Measurements from ENCODE around the gene NKD1. TPM values are rescaled to one million over a fixed set of nuclear protein-coding genes. Genes with fewer than 3 reads are reported as not detected.

The NKD1 gene
- total and polyA plus RNA-seq, 4 donors, result 2.3 to 14.1 (median 8.0) TPM

DNA sequence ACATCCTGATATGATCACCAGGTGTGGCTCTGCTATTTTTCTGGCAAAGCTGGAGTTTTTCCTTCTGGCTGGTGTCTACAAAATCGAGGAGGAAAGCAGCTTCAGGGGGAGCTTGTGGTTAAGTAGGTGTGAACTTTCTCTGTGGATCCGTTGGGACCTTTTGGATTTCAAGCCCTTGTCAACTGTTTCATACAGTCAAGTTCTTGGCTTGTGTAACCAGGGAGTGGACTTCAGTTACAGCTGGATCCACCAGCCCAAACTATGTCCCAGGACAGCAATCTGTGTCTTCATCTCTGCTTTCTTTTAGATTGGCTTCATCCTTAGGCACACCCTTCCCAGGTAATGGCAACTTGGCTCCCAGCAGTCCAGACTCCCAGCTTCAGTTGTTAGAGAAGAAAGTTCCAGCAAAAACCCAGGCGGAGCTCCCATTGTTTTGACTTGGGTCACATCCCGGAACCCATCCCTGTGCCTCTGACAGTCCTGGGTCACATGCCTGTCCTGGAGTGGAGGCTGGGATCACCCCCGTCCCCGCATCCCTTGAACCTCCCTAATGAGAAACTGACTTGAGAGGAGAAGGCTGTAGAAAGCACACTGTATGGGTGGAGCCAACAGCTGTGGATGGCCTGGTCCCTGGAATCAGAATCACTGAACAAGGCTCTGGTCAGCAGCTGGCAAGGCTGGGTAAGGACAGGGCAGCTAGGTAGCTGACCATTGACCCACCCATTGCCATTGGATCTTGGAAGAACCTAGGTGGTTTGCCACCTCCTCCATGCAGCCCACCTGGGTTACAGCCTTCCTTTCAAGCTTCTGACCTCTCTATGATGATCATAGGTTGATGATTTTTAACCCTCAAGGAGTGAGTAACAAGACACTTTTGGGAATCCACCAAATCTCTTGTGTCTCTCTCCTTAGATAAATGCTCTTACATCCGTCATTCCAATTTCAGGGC, 18.1 kb downstream of the NKD1 start:
- peaks cover 0 to 4% (median 0%) of the 10 kb centered on the region in 4 donors for H3K9me3 ChIP-seq (ENCODE audit: control insufficient read depth in 4 of 4, insufficient read depth in 3 of 4, low read length in 3 of 4)
- no peak for DNase-seq
- TF ChIP-seq, protein P1, sequence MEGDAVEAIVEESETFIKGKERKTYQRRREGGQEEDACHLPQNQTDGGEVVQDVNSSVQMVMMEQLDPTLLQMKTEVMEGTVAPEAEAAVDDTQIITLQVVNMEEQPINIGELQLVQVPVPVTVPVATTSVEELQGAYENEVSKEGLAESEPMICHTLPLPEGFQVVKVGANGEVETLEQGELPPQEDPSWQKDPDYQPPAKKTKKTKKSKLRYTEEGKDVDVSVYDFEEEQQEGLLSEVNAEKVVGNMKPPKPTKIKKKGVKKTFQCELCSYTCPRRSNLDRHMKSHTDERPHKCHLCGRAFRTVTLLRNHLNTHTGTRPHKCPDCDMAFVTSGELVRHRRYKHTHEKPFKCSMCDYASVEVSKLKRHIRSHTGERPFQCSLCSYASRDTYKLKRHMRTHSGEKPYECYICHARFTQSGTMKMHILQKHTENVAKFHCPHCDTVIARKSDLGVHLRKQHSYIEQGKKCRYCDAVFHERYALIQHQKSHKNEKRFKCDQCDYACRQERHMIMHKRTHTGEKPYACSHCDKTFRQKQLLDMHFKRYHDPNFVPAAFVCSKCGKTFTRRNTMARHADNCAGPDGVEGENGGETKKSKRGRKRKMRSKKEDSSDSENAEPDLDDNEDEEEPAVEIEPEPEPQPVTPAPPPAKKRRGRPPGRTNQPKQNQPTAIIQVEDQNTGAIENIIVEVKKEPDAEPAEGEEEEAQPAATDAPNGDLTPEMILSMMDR (IDR thresholded peaks at IDR 0.05; ENCODE audit: control extremely low read depth, extremely low read depth), result no peak
- peaks cover 0 to 16% (median 1%) of the 10 kb centered on the region in 5 donors for H3K4me1 ChIP-seq (ENCODE audit: control insufficient read depth in 5 of 5, insufficient read depth in 5 of 5, low read length in 5 of 5)
- no peak for ATAC-seq (ENCODE audit: insufficient read depth, low FRiP score)
- H3K4me3 ChIP-seq, result no peak overlapping the region
- no peak overlapping the region for H3K9ac ChIP-seq (ENCODE audit: insufficient read depth in 1 of 2, low read length in 2 of 2)
- 81 to 93% methylated on average over 7 of the region's 7 CpGs for WGBS, 2 donors
- H3K27me3 ChIP-seq (ENCODE audit: control insufficient read depth in 3 of 3, insufficient read depth in 3 of 3, low read length in 2 of 3), result no peaks in the 10 kb centered on the region
- no peak overlapping the region for H3K27ac ChIP-seq (ENCODE audit: low read depth in 1 of 2, low read length in 1 of 2)
- peaks cover 0 to 37% (median 15%) of the 10 kb centered on the region in 4 donors for H3K36me3 ChIP-seq (ENCODE audit: control insufficient read depth in 4 of 4, insufficient read depth in 4 of 4, low read length in 4 of 4)

DNA sequence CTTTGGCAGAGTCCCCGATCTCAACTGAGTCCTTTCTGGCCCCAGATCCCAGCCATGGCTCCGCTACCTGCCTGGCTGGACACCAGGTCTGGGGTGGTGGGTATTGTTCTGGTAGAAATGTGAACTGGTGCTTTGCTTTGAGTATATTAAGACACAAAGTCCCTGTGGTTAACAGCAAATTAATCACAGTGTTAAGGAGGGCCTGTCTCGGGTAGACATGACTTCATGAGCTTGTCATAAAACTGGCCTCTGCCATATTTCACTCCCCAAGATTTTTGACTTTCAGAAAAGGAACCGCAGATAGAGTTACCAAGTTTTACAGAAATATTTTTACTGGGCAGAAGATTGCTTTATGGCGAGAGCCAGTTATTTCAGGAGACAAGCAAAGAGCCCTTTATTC, 19.5 kb downstream of the NKD1 start:
- no peak for DNase-seq
- Histone ChIP-seq H3K4me1 (ENCODE audit: control insufficient read depth in 5 of 5, insufficient read depth in 5 of 5, low read length in 5 of 5) (peaks cover 0 to 16% (median 4%) of the 10 kb centered on the region in 5 donors), H3K36me3 (ENCODE audit: control insufficient read depth in 4 of 4, insufficient read depth in 4 of 4, low read length in 4 of 4) (peaks cover 0 to 26% (median 13%) of the 10 kb centered on the region in 4 donors), H3K9me3 (ENCODE audit: control insufficient read depth in 4 of 4, insufficient read depth in 3 of 4, low read length in 3 of 4) (no peaks in the 10 kb centered on the region), H3K4me3 (no peak overlapping the region), H3K27me3 (ENCODE audit: control insufficient read depth in 3 of 3, insufficient read depth in 3 of 3, low read length in 2 of 3) (no peaks in the 10 kb centered on the region), H3K27ac (ENCODE audit: low read depth in 1 of 2, low read length in 1 of 2) (peak overlapping the region in 1 of 2 donors; percentile 42), H3K9ac (ENCODE audit: insufficient read depth in 1 of 2, low read length in 2 of 2) (no peak overlapping the region)
- ATAC-seq (ENCODE audit: insufficient read depth, low FRiP score), result no peak
- TF ChIP-seq, protein P1 (IDR thresholded peaks at IDR 0.05; ENCODE audit: control extremely low read depth, extremely low read depth), result no peak
- 76 to 81% methylated on average over 5 of the region's 5 CpGs for WGBS, 2 donors

DNA sequence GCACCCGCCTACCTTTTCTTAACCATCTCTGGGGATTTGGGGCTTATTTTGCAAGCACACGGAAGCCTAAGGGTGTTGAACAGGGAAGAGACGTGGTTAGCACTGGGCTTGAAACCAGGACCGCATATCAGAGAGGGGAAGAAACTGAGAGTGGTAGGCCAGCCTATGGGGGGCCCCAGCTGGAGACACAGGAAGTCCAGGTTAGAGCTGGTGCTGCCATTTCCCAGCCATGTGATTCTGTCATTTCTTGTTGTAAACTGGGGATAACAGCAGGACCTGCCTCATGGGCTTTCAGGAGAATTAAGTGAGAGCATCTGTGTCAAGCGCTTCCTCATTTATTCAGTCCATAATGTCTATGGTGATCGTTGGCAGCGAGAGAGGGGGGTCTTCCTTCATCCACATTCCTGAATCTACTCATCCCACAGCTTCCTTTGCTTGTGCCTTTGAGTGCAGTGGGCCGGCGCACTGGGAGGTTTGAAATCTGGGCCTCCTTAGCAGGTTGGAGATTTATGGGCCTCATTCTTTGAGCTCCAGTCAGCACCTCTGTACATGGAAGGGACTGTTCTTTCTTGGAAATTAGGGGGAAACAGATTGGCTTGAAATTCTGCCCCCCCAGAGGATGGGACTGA, 20.1 kb downstream of the NKD1 start:
- Histone ChIP-seq H3K27ac (ENCODE audit: low read depth in 1 of 2, low read length in 1 of 2) (no peak overlapping the region), H3K36me3 (ENCODE audit: control insufficient read depth in 4 of 4, insufficient read depth in 4 of 4, low read length in 4 of 4) (peaks cover 0 to 29% (median 12%) of the 10 kb centered on the region in 4 donors), H3K4me3 (no peak overlapping the region), H3K27me3 (ENCODE audit: control insufficient read depth in 3 of 3, insufficient read depth in 3 of 3, low read length in 2 of 3) (no peaks in the 10 kb centered on the region), H3K9ac (ENCODE audit: insufficient read depth in 1 of 2, low read length in 2 of 2) (no peak overlapping the region), H3K4me1 (ENCODE audit: control insufficient read depth in 5 of 5, insufficient read depth in 5 of 5, low read length in 5 of 5) (peaks cover 0 to 23% (median 5%) of the 10 kb centered on the region in 5 donors), H3K9me3 (ENCODE audit: control insufficient read depth in 4 of 4, insufficient read depth in 3 of 4, low read length in 3 of 4) (no peaks in the 10 kb centered on the region)
- DNase-seq, result no peak
- TF ChIP-seq, protein P1 (IDR thresholded peaks at IDR 0.05; ENCODE audit: control extremely low read depth, extremely low read depth), result no peak
- WGBS, 2 donors, result 64 to 74% methylated on average over 9 of the region's 9 CpGs
- ATAC-seq (ENCODE audit: insufficient read depth, low FRiP score), result no peak

All from lung (tissue), 12 donors.